Peyer's patch (tissue), 4 donors: Measurements from ENCODE around the gene PHKA2. TPM values are rescaled to one million over a fixed set of nuclear protein-coding genes. Genes with fewer than 3 reads are reported as not detected.
"Not testable (repeated sequence)": the region's sequence is repeated elsewhere in the genome, so short reads cannot be mapped to it uniquely, and the experiment has no call there.

ENCODE experiments used
- DNase-seq, 3 donors: peaks; one replicate each; pipeline ENCODE4 v3.0.0-alpha.2; 2017 to 2019
- H3K27ac ChIP-seq, 4 donors: fragments of 200-600 bp; sonication (generic); one replicate each; pipeline ENCODE4 v1.5.1; 2016 to 2019
- H3K27me3 ChIP-seq, 2 donors: fragments of 200-600 bp; sonication (generic); one replicate each; pipeline ENCODE4 v1.5.1; 2019
- H3K36me3 ChIP-seq, 3 donors: fragments of 200-600 bp; sonication (generic); one replicate each; pipeline ENCODE4 v1.5.1; 2016 to 2019
- H3K4me1 ChIP-seq, 4 donors: fragments of 200-600 bp; sonication (generic); one replicate each; pipeline ENCODE4 v1.5.1; 2016 to 2019
- H3K4me3 ChIP-seq, 4 donors: fragments of 200-600 bp; sonication (generic); 1 replicate in 3 of 4; 2 replicates in 1 of 4; pipeline ENCODE4 v1.5.1; 2016 to 2019; ENCODE audit warnings: mild to moderate bottlenecking in 1 of 4
- H3K9me3 ChIP-seq, 4 donors: fragments of 200-600 bp; sonication (generic); one replicate each; pipeline ENCODE4 v1.5.1; 2016 to 2019; ENCODE audit warnings: mild to moderate bottlenecking in 1 of 4
- CTCF ChIP-seq, 6 experiments: fragments of 450-650 bp in 4 of 6; fragments of 200-600 bp in 2 of 6; sonication (generic) in 1 of 6; IDR thresholded peaks; one replicate each; pipeline ENCODE4 v1.5.1; 2017 to 2019; ENCODE audit warnings: antibody characterized with exemption in 6 of 6, mild to moderate bottlenecking in 3 of 6, moderate library complexity in 1 of 6
- POLR2A ChIP-seq, 2 donors: fragments of 450-650 bp; IDR thresholded peaks; one replicate each; pipeline ENCODE4 v1.5.1; 2017; ENCODE audit warnings: antibody characterized with exemption in 2 of 2, mild to moderate bottlenecking in 2 of 2, moderate library complexity in 2 of 2
- total RNA-seq, 4 donors: library from RNA; depleted of rRNA; stranded (reverse); fragments of >200 nt; gene quantifications; one replicate each; pipeline ENCODE4 v1.1.0, GENCODE V29; 2016

The PHKA2 gene
- total RNA-seq, 4 donors from 2014 or later = 34.3 to 98.1 (median 63.7) TPM

GRCh38 chrX:18985186-18985435 is 1.2 kb upstream of the PHKA2 start:
- TF ChIP-seq CTCF (IDR thresholded peaks at IDR 0.05) (no peak), POLR2A (IDR thresholded peaks at IDR 0.05) (no peak)

GRCh38 chrX:18984381-18985185 is 669 bp upstream of the PHKA2 start:
- DNase-seq = peak; percentile 84 to 94 (median 89)

More at GRCh38 chrX:18985186-18985435, 1.2 kb upstream of the PHKA2 start:
- peak overlapping the region; percentile 63 to 76 (median 74) for H3K4me3 ChIP-seq
- H3K27ac ChIP-seq = peak overlapping the region; percentile 88 to 94 (median 92)
- DNase-seq = no peak
- no peaks in the 10 kb centered on the region for H3K9me3 ChIP-seq
- no peaks in the 10 kb centered on the region for H3K4me1 ChIP-seq
- H3K27me3 ChIP-seq = no peaks in the 10 kb centered on the region
- H3K36me3 ChIP-seq = no peaks in the 10 kb centered on the region

GRCh38 chrX:18981124-18981807 is 2.6 kb downstream of the PHKA2 start:
- H3K4me1 ChIP-seq = no peaks in the 10 kb centered on the region
- no peaks in the 10 kb centered on the region for H3K27me3 ChIP-seq
- H3K27ac ChIP-seq = no peak overlapping the region
- no peaks in the 10 kb centered on the region for H3K36me3 ChIP-seq
- TF ChIP-seq CTCF (IDR thresholded peaks at IDR 0.05) (no peak), POLR2A (IDR thresholded peaks at IDR 0.05) (no peak)
- H3K9me3 ChIP-seq = no peaks in the 10 kb centered on the region
- no peak for DNase-seq
- H3K4me3 ChIP-seq = no peak overlapping the region

More at GRCh38 chrX:18984381-18985185, 669 bp upstream of the PHKA2 start:
- H3K27ac ChIP-seq = peak overlapping the region; percentile 88 to 94 (median 92)
- H3K9me3 ChIP-seq = no peaks in the 10 kb centered on the region
- H3K4me1 ChIP-seq = no peaks in the 10 kb centered on the region
- no peaks in the 10 kb centered on the region for H3K36me3 ChIP-seq
- peak overlapping the region; percentile 63 to 76 (median 74) for H3K4me3 ChIP-seq
- peak; percentile 25 to 70 (median 50) for TF ChIP-seq CTCF (IDR thresholded peaks at IDR 0.05)
- TF ChIP-seq POLR2A (IDR thresholded peaks at IDR 0.05) = peak; percentile 18 to 30
- H3K27me3 ChIP-seq = no peaks in the 10 kb centered on the region

GRCh38 chrX:18980262-18980661 is 3.7 kb downstream of the PHKA2 start:
- not testable (repeated sequence) for DNase-seq, H3K4me1 ChIP-seq, H3K27ac ChIP-seq, H3K27me3 ChIP-seq, H3K9me3 ChIP-seq, H3K4me3 ChIP-seq, H3K36me3 ChIP-seq

- Histone ChIP-seq H3K36me3 (no peaks in the 10 kb centered on the region), H3K4me1 (no peaks in the 10 kb centered on the region), H3K9me3 (no peaks in the 10 kb centered on the region), H3K27ac (no peak overlapping the region), H3K27me3 (no peaks in the 10 kb centered on the region), H3K4me3 (no peak overlapping the region)
- no peak for DNase-seq
- no peak for TF ChIP-seq POLR2A (IDR thresholded peaks at IDR 0.05)
- TF ChIP-seq CTCF (IDR thresholded peaks at IDR 0.05) = no peak
Observed at GRCh38 chrX:18974993-18975392, 8.9 kb downstream of the PHKA2 start.

GRCh38 chrX:18973527-18974192 is 10.3 kb downstream of the PHKA2 start:
- H3K27ac ChIP-seq = no peak overlapping the region
- H3K4me1 ChIP-seq = no peaks in the 10 kb centered on the region
- H3K27me3 ChIP-seq = no peaks in the 10 kb centered on the region
- no peaks in the 10 kb centered on the region for H3K36me3 ChIP-seq
- no peak for DNase-seq
- H3K4me3 ChIP-seq = no peak overlapping the region
- TF ChIP-seq POLR2A (IDR thresholded peaks at IDR 0.05) (no peak), CTCF (IDR thresholded peaks at IDR 0.05) (no peak)
- H3K9me3 ChIP-seq = no peaks in the 10 kb centered on the region
